HL-60 (cell line): ENCODE data around the gene DGKE.

Experiments
- DNase-seq, 2 experiments: peaks; one replicate each; pipeline ENCODE4 v3.0.0-alpha.2; 2010 to 2020; ENCODE audit warnings: low read depth in 1 of 2, low spot score in 1 of 2
- H3K27ac ChIP-seq: fragments of 250-450 bp; sonication (Bioruptor Pico); replicated peaks from 2 replicates; pipeline ENCODE4 v1.5.1; 2020; ENCODE audit warnings: mild to moderate bottlenecking, moderate library complexity
- H3K27me3 ChIP-seq: fragments of 250-450 bp; sonication (Bioruptor Pico); 2 replicates; pipeline ENCODE4 v1.5.1; 2021; ENCODE audit warnings: mild to moderate bottlenecking, moderate library complexity; ENCODE audit not compliant: insufficient read depth, poor library complexity, severe bottlenecking
- H3K4me3 ChIP-seq: replicated peaks from 2 replicates; pipeline ENCODE4 v1.5.1; 2011; ENCODE audit warnings: mild to moderate bottlenecking, control low read depth, low read length; ENCODE audit not compliant: insufficient read depth
- CTCF ChIP-seq: IDR thresholded peaks from one replicate; pipeline ENCODE4 v1.5.1; 2011; ENCODE audit warnings: low read length, control low read depth, inconsistent platforms; ENCODE audit not compliant: insufficient read depth
- GABPA ChIP-seq: IDR thresholded peaks from 2 replicates; pipeline ENCODE4 v1.6.1; 2012; ENCODE audit warnings: low read depth
- POLR2AphosphoS5 ChIP-seq: IDR thresholded peaks from 2 replicates; pipeline ENCODE4 v1.6.1; 2012; ENCODE audit warnings: low read depth
- REST ChIP-seq: IDR thresholded peaks from 2 replicates; pipeline ENCODE4 v1.6.1; 2012; ENCODE audit warnings: low read depth; ENCODE audit not compliant: insufficient replicate concordance
- SPI1 ChIP-seq: IDR thresholded peaks from 2 replicates; pipeline ENCODE4 v1.6.1; 2012; ENCODE audit warnings: low read depth, mild to moderate bottlenecking, borderline replicate concordance

The DGKE gene

GRCh38 chr17:56824503-56824902, 9.4 kb upstream of the DGKE start:
- no peak for DNase-seq
- Histone ChIP-seq H3K27ac (no peak overlapping the region), H3K27me3 (no peaks in the 10 kb centered on the region), H3K4me3 (no peak overlapping the region)
- no peak for TF ChIP-seq GABPA
- no peak for TF ChIP-seq POLR2AphosphoS5
- no peak for TF ChIP-seq REST
- TF ChIP-seq SPI1: no peak
- TF ChIP-seq CTCF: no peak

- DNase-seq: no peak
- no peak overlapping the region for H3K4me3 ChIP-seq
- no peaks in the 10 kb centered on the region for H3K27me3 ChIP-seq
- H3K27ac ChIP-seq: no peak overlapping the region
- TF ChIP-seq POLR2AphosphoS5 (no peak), REST (no peak), SPI1 (no peak), CTCF (no peak), GABPA (no peak)
These were observed 7.1 kb upstream of the DGKE start for GRCh38 chr17:56826611-56827414.

GRCh38 chr17:56830726-56831368, 3.1 kb upstream of the DGKE start:
- H3K27me3 ChIP-seq: no peaks in the 10 kb centered on the region

More at GRCh38 chr17:56830726-56831368, 3.1 kb upstream of the DGKE start:
- H3K4me3 ChIP-seq: no peak overlapping the region
- H3K27ac ChIP-seq: no peak overlapping the region
- no peak for DNase-seq
- TF ChIP-seq REST (no peak), POLR2AphosphoS5 (no peak), SPI1 (no peak), GABPA (no peak), CTCF (no peak)
